Measurements from ENCODE around the gene NSD1.

DNA sequence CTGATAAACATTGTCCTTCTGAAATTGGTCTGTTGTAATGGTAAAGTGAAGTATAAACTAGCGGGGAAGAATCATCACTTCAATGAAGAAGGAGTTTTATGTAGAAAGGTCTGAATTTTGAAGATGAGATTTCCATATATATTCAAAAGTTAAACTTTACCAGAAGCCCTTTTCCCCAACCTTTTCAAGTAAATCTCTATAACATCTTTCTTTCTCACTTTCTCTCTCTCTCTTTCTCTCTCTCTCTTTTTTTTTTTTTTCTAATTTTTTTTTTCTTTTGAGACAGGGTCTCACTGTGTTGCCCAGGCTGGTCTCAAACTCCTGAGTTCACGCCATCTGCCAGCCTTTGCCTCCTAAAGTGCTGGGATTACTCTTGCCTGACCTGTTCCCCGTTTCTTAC, 78.7 kb downstream of the NSD1 start:
- TF ChIP-seq, protein P1, sequence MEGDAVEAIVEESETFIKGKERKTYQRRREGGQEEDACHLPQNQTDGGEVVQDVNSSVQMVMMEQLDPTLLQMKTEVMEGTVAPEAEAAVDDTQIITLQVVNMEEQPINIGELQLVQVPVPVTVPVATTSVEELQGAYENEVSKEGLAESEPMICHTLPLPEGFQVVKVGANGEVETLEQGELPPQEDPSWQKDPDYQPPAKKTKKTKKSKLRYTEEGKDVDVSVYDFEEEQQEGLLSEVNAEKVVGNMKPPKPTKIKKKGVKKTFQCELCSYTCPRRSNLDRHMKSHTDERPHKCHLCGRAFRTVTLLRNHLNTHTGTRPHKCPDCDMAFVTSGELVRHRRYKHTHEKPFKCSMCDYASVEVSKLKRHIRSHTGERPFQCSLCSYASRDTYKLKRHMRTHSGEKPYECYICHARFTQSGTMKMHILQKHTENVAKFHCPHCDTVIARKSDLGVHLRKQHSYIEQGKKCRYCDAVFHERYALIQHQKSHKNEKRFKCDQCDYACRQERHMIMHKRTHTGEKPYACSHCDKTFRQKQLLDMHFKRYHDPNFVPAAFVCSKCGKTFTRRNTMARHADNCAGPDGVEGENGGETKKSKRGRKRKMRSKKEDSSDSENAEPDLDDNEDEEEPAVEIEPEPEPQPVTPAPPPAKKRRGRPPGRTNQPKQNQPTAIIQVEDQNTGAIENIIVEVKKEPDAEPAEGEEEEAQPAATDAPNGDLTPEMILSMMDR (IDR thresholded peaks at IDR 0.05 in 4 of 5, conservative IDR thresholded peaks at IDR 0.05 in 1 of 5) = no peak
- TF ChIP-seq POLR2A (IDR thresholded peaks at IDR 0.05) = no peak

All from gastrocnemius medialis (tissue), 4 donors.